Measurements from ENCODE around the gene FER.
A peak's percentile ranks its signal among the peaks of the same experiment; 100 is the strongest.
"Not testable (repeated sequence)": the region's sequence is repeated elsewhere in the genome, so short reads cannot be mapped to it uniquely, and the experiment has no call there.

Gene FER

DNA sequence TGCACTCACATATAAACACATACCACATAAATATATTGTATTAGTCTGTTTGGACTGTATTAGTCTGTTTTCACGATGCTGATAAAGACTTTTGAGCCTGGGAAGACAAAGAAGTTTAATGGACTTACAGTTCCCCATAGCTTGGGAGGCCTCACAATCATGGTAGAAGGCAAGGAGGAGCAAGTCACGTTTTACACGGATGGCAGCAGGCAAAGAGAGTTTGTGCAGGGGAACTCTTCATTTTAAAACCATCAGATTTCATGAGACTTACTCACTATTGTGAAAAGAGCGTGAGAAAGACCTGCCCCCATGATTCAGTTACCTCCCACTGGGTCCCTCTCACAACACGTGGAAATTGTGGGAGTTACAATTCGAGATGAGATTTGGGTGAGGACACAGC is 133.4 kb downstream of the FER start:
- H3K4me3 ChIP-seq (replicated peaks; ENCODE audit: low read depth, low read length) = no peak overlapping the region
- TF ChIP-seq, protein P1, sequence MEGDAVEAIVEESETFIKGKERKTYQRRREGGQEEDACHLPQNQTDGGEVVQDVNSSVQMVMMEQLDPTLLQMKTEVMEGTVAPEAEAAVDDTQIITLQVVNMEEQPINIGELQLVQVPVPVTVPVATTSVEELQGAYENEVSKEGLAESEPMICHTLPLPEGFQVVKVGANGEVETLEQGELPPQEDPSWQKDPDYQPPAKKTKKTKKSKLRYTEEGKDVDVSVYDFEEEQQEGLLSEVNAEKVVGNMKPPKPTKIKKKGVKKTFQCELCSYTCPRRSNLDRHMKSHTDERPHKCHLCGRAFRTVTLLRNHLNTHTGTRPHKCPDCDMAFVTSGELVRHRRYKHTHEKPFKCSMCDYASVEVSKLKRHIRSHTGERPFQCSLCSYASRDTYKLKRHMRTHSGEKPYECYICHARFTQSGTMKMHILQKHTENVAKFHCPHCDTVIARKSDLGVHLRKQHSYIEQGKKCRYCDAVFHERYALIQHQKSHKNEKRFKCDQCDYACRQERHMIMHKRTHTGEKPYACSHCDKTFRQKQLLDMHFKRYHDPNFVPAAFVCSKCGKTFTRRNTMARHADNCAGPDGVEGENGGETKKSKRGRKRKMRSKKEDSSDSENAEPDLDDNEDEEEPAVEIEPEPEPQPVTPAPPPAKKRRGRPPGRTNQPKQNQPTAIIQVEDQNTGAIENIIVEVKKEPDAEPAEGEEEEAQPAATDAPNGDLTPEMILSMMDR (IDR thresholded peaks at IDR 0.05; ENCODE audit: low read length, missing control alignments) = no peak
- no peak for DNase-seq (ENCODE audit: low read depth)

DNA sequence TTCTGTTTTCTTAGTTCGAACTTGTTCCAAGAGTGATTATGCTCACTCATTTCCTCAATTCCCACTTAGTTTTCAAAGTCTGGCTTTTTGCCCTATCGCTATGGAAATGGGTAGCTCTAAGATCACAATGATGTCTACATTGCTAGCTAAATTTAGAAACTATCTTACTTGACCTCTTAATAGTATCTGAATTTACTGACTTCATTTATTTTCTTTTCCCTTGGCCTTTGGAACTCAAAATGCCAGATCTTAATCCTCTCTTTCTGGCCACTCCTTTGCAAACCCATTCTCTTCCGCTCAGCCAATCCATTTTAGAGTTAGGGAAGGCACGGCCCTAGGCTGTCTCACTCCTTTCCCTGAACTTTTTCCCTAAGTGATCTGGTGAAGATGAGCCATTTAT is 137.0 kb downstream of the FER start:
- H3K4me3 ChIP-seq (replicated peaks; ENCODE audit: low read depth, low read length) = no peak overlapping the region
- DNase-seq (ENCODE audit: low read depth) = peak; percentile 77
- TF ChIP-seq, protein P1 (IDR thresholded peaks at IDR 0.05; ENCODE audit: low read length, missing control alignments) = no peak

DNA sequence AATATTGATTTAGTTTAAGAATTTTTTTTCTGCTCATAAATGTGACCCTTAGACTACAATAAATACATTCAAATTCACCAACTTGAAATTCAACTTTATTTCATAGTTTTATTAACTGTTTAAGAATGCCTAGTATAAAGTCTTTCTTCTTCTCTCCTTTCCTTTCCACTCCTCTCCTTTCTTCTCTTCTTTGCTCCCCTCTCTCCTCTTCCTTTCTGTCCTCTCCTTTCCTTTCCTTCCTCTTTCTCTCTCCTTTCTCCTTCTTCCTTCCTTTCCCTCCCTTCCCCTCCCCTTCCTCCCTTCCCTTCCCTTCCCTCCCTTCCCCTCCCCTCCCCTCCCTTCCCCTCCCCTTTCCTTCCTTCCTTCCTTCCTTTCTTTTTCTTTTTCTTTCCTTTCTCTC is 150.6 kb downstream of the FER start:
- TF ChIP-seq, protein P1 (IDR thresholded peaks at IDR 0.05; ENCODE audit: low read length, missing control alignments) = no peak
- no peak overlapping the region for H3K4me3 ChIP-seq (replicated peaks; ENCODE audit: low read depth, low read length)
- no peak for DNase-seq (ENCODE audit: low read depth)

DNA sequence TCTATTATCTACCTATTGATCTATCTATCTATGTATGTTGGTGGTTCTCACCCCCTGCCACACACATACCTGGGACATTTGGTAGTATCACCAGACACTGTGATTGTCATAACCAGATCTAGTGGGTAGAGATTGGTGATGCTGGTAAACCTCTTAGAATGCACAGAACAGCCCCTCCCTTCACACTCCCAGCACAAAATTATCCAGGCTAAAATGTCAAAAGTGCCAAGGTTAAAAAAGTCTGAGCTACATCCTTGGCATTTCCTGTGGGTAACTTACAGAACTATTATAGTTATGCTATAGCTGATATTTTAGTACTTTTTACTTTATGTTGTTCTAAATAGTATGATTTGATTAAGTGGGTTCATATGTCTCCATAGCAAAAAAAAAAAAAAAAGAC is 151.0 kb downstream of the FER start:
- H3K4me3 ChIP-seq (replicated peaks; ENCODE audit: low read depth, low read length) = no peak overlapping the region
- peak; percentile 8 for DNase-seq (ENCODE audit: low read depth)
- TF ChIP-seq, protein P1 (IDR thresholded peaks at IDR 0.05; ENCODE audit: low read length, missing control alignments) = no peak

DNA sequence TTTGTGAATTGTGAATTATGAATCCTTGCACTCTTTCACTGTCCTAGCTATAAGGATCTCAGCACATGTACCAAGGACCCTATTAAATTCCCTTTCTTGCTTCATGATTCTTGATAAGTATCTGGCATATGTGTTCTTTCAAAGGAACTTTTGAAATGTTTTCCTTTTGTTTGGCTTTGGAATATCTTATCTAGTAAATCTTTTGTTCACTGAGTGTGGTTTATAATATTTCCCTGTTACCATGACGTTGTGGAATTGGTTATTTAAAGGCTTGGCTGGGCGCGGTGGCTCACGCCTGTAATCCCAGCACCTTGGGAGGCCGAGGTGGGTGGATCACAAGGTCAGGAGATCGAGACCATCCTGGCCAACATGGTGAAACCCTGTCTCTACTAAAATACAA is 151.5 kb downstream of the FER start:
- peak; percentile 28 for DNase-seq (ENCODE audit: low read depth)
- H3K4me3 ChIP-seq (replicated peaks; ENCODE audit: low read depth, low read length) = not testable (repeated sequence)

DNA sequence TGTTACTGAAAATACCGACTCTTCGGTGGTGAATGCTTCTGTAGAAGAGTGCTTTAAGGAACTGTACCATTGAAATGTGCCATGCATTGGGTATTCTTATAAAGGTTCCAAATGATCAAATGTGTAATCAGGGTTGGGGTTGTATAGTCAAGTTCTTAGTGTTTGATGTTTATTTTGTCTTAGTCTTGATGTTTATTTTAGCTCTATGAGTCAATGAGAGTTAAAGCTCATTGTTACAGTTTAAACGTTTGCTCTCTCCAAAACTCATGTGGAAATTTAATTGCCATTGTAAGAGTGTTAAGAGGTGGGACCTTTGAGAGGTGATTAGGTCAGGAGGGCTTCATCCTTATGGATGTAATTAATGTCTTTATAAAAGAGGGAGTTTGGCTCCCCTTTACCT is 153.0 kb downstream of the FER start:
- TF ChIP-seq, protein P1 (IDR thresholded peaks at IDR 0.05; ENCODE audit: low read length, missing control alignments) = no peak
- no peak for DNase-seq (ENCODE audit: low read depth)

DNA sequence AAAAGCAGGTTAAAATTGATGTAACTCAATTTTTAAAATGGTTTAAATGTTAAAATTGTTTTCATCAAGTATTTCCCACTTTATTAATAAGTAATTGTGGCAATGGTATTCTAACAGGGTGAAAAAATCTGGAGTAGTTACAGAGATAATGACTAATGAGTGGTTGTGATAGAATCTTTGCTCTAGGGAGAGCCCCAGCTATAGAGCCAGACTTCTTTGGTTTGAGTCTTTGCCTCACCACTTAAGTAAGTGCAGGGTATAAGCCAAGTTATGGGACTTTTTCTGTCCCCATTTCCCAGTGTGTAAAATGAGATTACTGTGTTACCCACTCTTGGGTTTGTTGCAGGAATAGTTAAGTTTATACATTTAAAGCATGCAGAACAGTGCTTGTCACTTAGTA is 158.1 kb downstream of the FER start:
- H3K4me3 ChIP-seq (replicated peaks; ENCODE audit: low read depth, low read length) = no peak overlapping the region
- DNase-seq (ENCODE audit: low read depth) = no peak
- TF ChIP-seq, protein P1 (IDR thresholded peaks at IDR 0.05; ENCODE audit: low read length, missing control alignments) = no peak

More for the DNA sequence above, 153.0 kb downstream of the FER start:
- no peak overlapping the region for H3K4me3 ChIP-seq (replicated peaks; ENCODE audit: low read depth, low read length)

DNA sequence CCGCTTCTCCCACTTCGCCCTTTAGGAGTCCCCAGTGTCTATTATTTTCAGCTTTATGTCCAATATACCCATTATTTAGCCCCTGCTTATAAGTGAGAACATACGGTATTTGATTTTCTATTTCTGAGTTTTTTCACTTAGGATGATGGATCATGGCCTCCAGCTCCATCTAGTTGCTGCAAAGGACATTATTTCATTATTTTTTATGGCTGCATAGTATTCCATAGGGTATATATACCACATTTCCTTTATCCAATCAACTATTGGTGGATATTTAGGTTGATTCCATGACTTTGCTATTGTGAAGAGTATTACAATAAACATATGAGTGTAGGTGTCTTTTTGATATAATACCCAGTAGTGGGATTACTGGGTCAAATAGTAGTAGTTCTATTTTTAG is 162.9 kb downstream of the FER start:
- no peak for DNase-seq (ENCODE audit: low read depth)
- H3K4me3 ChIP-seq (replicated peaks; ENCODE audit: low read depth, low read length) = no peak overlapping the region
- TF ChIP-seq, protein P1 (IDR thresholded peaks at IDR 0.05; ENCODE audit: low read length, missing control alignments) = no peak

All from fibroblast of pulmonary artery (primary cell).